Loucy (cell line): ENCODE results near the gene ASTN2.

Experiments used
- H2AFZ ChIP-seq: fragments of 200-600 bp; sonication (generic); 2 replicates; pipeline ENCODE4 v1.6.0; 2016; ENCODE audit warnings: antibody characterized with exemption, mild to moderate bottlenecking, low read length, moderate library complexity
- H3F3A ChIP-seq: fragments of 200-600 bp; 2 replicates; pipeline ENCODE4 v1.6.0; 2016; ENCODE audit warnings: antibody characterized with exemption, low read depth, mild to moderate bottlenecking
- H3K27me3 ChIP-seq: fragments of 200-600 bp; sonication (generic); 2 replicates; pipeline ENCODE4 v1.6.1; 2014; ENCODE audit warnings: low read length, mild to moderate bottlenecking; ENCODE audit not compliant: insufficient read depth, poor library complexity, severe bottlenecking
- H3K36me3 ChIP-seq: fragments of 200-600 bp; sonication (generic); 2 replicates; pipeline ENCODE4 v1.6.1; 2016; ENCODE audit warnings: low read length; ENCODE audit not compliant: insufficient read depth
- H3K4me1 ChIP-seq: fragments of 200-600 bp; sonication (generic); 2 replicates; pipeline ENCODE4 v1.5.1; 2014; ENCODE audit warnings: low read length, mild to moderate bottlenecking; ENCODE audit not compliant: insufficient read depth, poor library complexity, severe bottlenecking
- H3K4me2 ChIP-seq: fragments of 200-600 bp; sonication (generic); 2 replicates; pipeline ENCODE4 v1.6.0; 2014; ENCODE audit warnings: antibody characterized with exemption, low read length, low read depth, mild to moderate bottlenecking; ENCODE audit not compliant: poor library complexity, severe bottlenecking
- H3K4me3 ChIP-seq: fragments of 200-600 bp; sonication (generic); 2 replicates; pipeline ENCODE4 v1.5.1; 2014; ENCODE audit warnings: low read length, mild to moderate bottlenecking, mixed read lengths; ENCODE audit not compliant: poor library complexity, severe bottlenecking
- H3K79me2 ChIP-seq: fragments of 200-600 bp; sonication (generic); 2 replicates; pipeline ENCODE4 v1.6.1; 2014; ENCODE audit warnings: low read length; ENCODE audit not compliant: insufficient read depth
- H3K9ac ChIP-seq: fragments of 200-600 bp; sonication (generic); 2 replicates; pipeline ENCODE4 v1.6.0; 2014; ENCODE audit warnings: mild to moderate bottlenecking, low read depth, low read length, moderate library complexity; ENCODE audit not compliant: poor library complexity, severe bottlenecking
- H3K9me2 ChIP-seq: fragments of 200-600 bp; sonication (generic); replicated peaks from 2 replicates; pipeline ENCODE4 v1.6.1; 2016; ENCODE audit warnings: low read depth, low read length, mixed read lengths
- H3K9me3 ChIP-seq: fragments of 200-600 bp; sonication (generic); 2 replicates; pipeline ENCODE4 v1.6.1; 2014; ENCODE audit warnings: mild to moderate bottlenecking, antibody characterized with exemption, low read length, low read depth; ENCODE audit not compliant: insufficient read depth
- H4K20me1 ChIP-seq: fragments of 200-600 bp; sonication (generic); 2 replicates; pipeline ENCODE4 v1.6.0; 2014; ENCODE audit warnings: antibody characterized with exemption, low read length, mild to moderate bottlenecking; ENCODE audit not compliant: insufficient read depth, poor library complexity, severe bottlenecking
- CTCF ChIP-seq: fragments of 200-600 bp; sonication (generic); conservative IDR thresholded peaks from 2 replicates; pipeline ENCODE4 v1.5.1; 2014; ENCODE audit warnings: mild to moderate bottlenecking, antibody characterized with exemption, low read length
- EZH2phosphoT487 ChIP-seq: fragments of 200-600 bp; IDR thresholded peaks from 2 replicates; pipeline ENCODE4 v1.6.1; 2018; ENCODE audit warnings: antibody characterized with exemption, mild to moderate bottlenecking, moderate library complexity, borderline replicate concordance

ASTN2 gene

DNA sequence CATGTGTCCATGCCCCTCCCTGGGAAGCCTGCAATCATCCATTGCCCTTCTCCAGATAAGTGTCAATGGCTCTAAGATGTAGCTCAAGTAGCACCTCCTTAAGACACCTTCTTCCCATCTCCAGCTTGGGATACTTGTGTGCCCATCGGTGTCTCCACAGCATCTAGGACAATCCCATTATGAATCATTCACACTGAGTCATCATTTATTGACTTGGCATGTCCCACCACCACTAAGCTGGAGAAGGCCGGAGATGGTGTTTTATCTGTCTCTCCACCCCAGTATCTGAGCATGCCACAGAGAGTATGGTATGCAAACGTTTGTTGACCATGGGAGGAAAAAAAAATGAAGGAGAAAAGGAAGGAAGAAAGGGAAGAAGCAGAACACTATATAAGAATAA lies 385.5 kb downstream of the ASTN2 start:
- Histone ChIP-seq H3K9me3 (no peaks in the 10 kb centered on the region), H3K9me2 (no peaks in the 10 kb centered on the region), H3F3A (no peaks in the 10 kb centered on the region), H3K4me2 (no peak overlapping the region), H3K36me3 (no peaks in the 10 kb centered on the region), H3K27me3 (no peaks in the 10 kb centered on the region), H3K9ac (no peak overlapping the region), H3K79me2 (no peaks in the 10 kb centered on the region), H3K4me3 (no peak overlapping the region), H3K4me1 (no peaks in the 10 kb centered on the region), H4K20me1 (no peaks in the 10 kb centered on the region), H2AFZ (no peak overlapping the region)
- no peak for TF ChIP-seq CTCF
- no peak for TF ChIP-seq EZH2phosphoT487

- Histone ChIP-seq H3K79me2 (no peaks in the 10 kb centered on the region), H3K4me3 (no peak overlapping the region), H3K36me3 (no peaks in the 10 kb centered on the region), H3F3A (no peaks in the 10 kb centered on the region), H3K9me3 (no peaks in the 10 kb centered on the region), H4K20me1 (no peaks in the 10 kb centered on the region), H3K4me2 (no peak overlapping the region), H3K4me1 (no peaks in the 10 kb centered on the region), H3K9ac (no peak overlapping the region), H2AFZ (no peak overlapping the region), H3K9me2 (no peaks in the 10 kb centered on the region), H3K27me3 (no peaks in the 10 kb centered on the region)
- TF ChIP-seq CTCF (no peak), EZH2phosphoT487 (no peak)
These were observed 386.6 kb downstream of the ASTN2 start for GRCh38 chr9:117028103-117028858.

DNA sequence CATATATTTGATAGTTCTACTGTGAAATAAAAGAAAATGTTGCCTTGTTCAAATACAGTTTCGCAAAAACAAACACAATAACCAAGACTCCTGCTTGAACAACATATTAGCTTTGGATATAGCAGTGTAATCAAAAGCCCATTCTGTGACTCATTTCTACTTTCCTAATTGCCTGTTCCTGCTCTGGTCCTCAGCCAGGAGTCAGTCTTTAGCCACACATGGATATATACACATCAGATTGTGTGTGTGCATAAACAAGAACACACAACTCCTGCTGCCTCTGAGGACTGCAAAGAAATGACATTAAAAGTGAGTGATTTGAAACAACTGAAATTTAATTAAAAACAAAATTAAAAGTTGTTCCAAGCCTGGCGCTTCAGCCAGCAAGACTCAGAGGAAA lies 393.0 kb downstream of the ASTN2 start:
- Histone ChIP-seq H3K9me3 (no peaks in the 10 kb centered on the region), H3K36me3 (no peaks in the 10 kb centered on the region), H4K20me1 (no peaks in the 10 kb centered on the region), H3K79me2 (no peaks in the 10 kb centered on the region), H3K9me2 (no peaks in the 10 kb centered on the region), H3K4me2 (no peak overlapping the region), H3K27me3 (no peaks in the 10 kb centered on the region), H3K4me3 (no peak overlapping the region), H3K4me1 (no peaks in the 10 kb centered on the region), H2AFZ (no peak overlapping the region), H3K9ac (no peak overlapping the region), H3F3A (no peaks in the 10 kb centered on the region)
- TF ChIP-seq CTCF, result no peak
- TF ChIP-seq EZH2phosphoT487, result no peak
